OCI-LY7 (cell line): ENCODE data around the gene MRPL12. TPM values are rescaled to one million over a fixed set of nuclear protein-coding genes. Genes with fewer than 3 reads are reported as not detected.

Experiments
- BruUV-seq: library from RNA; stranded (reverse); fragments of 400-500 nt; replicated peaks from 2 replicates; lab custom pipeline; 2021; lab: Mats Ljungman, UMichigan
- CTCF ChIA-PET: fragments of 300-600 bp; sonication (Branson Sonifier 250); formaldehyde crosslinking; loops from one replicate; lab custom pipeline; 2022; ENCODE audit warnings: antibody characterized with exemption; ENCODE audit not compliant: unreplicated experiment; lab: Charles Lee
- POLR2A ChIA-PET: fragments of 300-600 bp; sonication (Branson Sonifier 250); formaldehyde crosslinking; loops from one replicate; lab custom pipeline; 2022; ENCODE audit warnings: antibody characterized with exemption; lab: Charles Lee
- DNase-seq: peaks from one replicate; pipeline ENCODE4 v3.0.0-alpha.2; 2015; ENCODE audit warnings: low spot score
- H2AFZ ChIP-seq: fragments of 200-600 bp; sonication (generic), shearing (Covaris generic); 2 replicates; pipeline ENCODE4 v1.6.1; 2014; ENCODE audit warnings: mild to moderate bottlenecking, antibody characterized with exemption, low read length, moderate library complexity
- H3K27ac ChIP-seq: fragments of 200-600 bp; sonication (generic); 2 replicates; pipeline ENCODE4 v1.5.1; 2014; ENCODE audit warnings: mixed run types, low read depth, mild to moderate bottlenecking, moderate library complexity, low read length, inconsistent platforms; ENCODE audit not compliant: poor library complexity, severe bottlenecking
- H3K36me3 ChIP-seq: fragments of 200-600 bp; sonication (generic); 2 replicates; pipeline ENCODE4 v1.6.1; 2014; ENCODE audit warnings: mild to moderate bottlenecking, antibody characterized with exemption, low read length, moderate library complexity, mixed read lengths; ENCODE audit not compliant: insufficient read depth
- H3K4me1 ChIP-seq: fragments of 200-600 bp; sonication (generic); 2 replicates; pipeline ENCODE4 v1.5.1; 2014; ENCODE audit warnings: mild to moderate bottlenecking, low read length; ENCODE audit not compliant: insufficient read depth, poor library complexity, severe bottlenecking
- H3K4me2 ChIP-seq: fragments of 200-600 bp; sonication (generic); 2 replicates; pipeline ENCODE4 v1.6.1; 2014; ENCODE audit warnings: mild to moderate bottlenecking, low read length
- H3K4me3 ChIP-seq: fragments of 200-600 bp; sonication (generic); 2 replicates; pipeline ENCODE4 v1.5.1; 2014; ENCODE audit warnings: mild to moderate bottlenecking, low read depth, low read length; ENCODE audit not compliant: poor library complexity, severe bottlenecking
- H3K79me2 ChIP-seq: fragments of 200-600 bp; sonication (generic); 2 replicates; pipeline ENCODE4 v1.6.1; 2016; ENCODE audit warnings: low read depth, mild to moderate bottlenecking, low read length, moderate library complexity, mixed read lengths; ENCODE audit not compliant: insufficient read depth
- H3K9me2 ChIP-seq: fragments of 200-600 bp; sonication (generic); 2 replicates; pipeline ENCODE4 v1.6.1; 2016; ENCODE audit warnings: mild to moderate bottlenecking, low read length, mixed read lengths; ENCODE audit not compliant: insufficient read depth
- H3K9me3 ChIP-seq: fragments of 200-600 bp; sonication (generic); 2 replicates; pipeline ENCODE4 v1.6.1; 2014; ENCODE audit warnings: mild to moderate bottlenecking, mixed run types, low read length, mixed read lengths
- H4K20me1 ChIP-seq: fragments of 200-600 bp; sonication (generic); 2 replicates; pipeline ENCODE4 v1.6.1; 2014; ENCODE audit warnings: mild to moderate bottlenecking, antibody characterized with exemption, low read length, moderate library complexity, mixed read lengths; ENCODE audit not compliant: insufficient read depth
- EZH2phosphoT487 ChIP-seq: fragments of 200-600 bp; sonication (generic); IDR thresholded peaks from 2 replicates; pipeline ENCODE4 v1.6.1; 2018; ENCODE audit warnings: low read depth, borderline replicate concordance, mild to moderate bottlenecking, mixed run types, antibody characterized with exemption, low read length, moderate library complexity, mixed read lengths
- intact Hi-C: fragments of 100-400 bp; cut with micrococcal nuclease; formaldehyde crosslinking; loops from one replicate; pipeline ENCODE4 v1.10.0; 2022; ENCODE audit not compliant: unreplicated experiment
- total RNA-seq, 2 experiments: library from RNA; depleted of rRNA in 1 of 2; stranded (reverse); fragments of >200 nt in 1 of 2; shearing (Covaris generic) in 1 of 2; gene quantifications; 2 replicates each; pipeline ENCODE4 v1.2.3, GENCODE V29; 2014 to 2022
- TF ChIP-seq, protein P1 (sequence below): fragments of 200-600 bp; sonication (generic); conservative IDR thresholded peaks from 2 replicates; pipeline ENCODE4 v1.5.1; 2014; ENCODE audit warnings: mild to moderate bottlenecking, antibody characterized with exemption, low read length, moderate library complexity, mixed read lengths

Gene MRPL12
- total RNA-seq, 2 experiments from 2014 or later, result 67.2 to 189 TPM

DNA sequence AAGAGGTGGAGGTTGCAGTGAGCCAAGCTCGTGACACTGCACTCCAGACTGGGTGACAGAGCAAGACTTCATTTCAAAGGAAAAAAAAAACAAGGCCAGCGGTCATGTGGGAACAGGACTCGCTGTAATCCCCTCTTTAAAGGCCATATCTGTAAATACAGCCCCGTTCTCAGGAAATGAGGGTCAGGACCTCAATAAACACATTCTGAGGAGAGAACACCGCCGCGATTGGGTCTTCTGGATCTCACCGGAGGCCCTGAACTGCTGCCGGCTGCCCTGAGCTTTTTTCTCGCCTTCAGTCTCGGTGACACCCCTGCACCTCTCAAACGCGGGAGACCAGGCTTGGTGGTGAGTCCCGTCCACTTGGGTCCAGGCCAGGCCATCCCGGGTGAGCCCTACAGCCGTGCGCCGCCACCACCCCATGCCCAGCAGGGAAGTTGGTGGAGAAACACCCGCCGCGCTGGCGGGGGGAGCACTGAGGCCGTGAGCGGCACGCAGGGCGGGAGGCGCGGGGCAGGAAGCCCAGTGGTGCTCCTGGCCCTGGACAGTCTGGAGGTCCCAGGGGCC is 37.3 kb downstream of the MRPL12 start:
- no peak overlapping the region for H2AFZ ChIP-seq
- BruUV-seq, result no TSS peak
- no peaks in the 10 kb centered on the region for H4K20me1 ChIP-seq
- intact Hi-C loops, result no loop called here
- H3K9me3 ChIP-seq, result no peaks in the 10 kb centered on the region
- no peaks in the 10 kb centered on the region for H3K36me3 ChIP-seq
- POLR2A ChIA-PET, result no interaction called here
- TF ChIP-seq, protein P1, sequence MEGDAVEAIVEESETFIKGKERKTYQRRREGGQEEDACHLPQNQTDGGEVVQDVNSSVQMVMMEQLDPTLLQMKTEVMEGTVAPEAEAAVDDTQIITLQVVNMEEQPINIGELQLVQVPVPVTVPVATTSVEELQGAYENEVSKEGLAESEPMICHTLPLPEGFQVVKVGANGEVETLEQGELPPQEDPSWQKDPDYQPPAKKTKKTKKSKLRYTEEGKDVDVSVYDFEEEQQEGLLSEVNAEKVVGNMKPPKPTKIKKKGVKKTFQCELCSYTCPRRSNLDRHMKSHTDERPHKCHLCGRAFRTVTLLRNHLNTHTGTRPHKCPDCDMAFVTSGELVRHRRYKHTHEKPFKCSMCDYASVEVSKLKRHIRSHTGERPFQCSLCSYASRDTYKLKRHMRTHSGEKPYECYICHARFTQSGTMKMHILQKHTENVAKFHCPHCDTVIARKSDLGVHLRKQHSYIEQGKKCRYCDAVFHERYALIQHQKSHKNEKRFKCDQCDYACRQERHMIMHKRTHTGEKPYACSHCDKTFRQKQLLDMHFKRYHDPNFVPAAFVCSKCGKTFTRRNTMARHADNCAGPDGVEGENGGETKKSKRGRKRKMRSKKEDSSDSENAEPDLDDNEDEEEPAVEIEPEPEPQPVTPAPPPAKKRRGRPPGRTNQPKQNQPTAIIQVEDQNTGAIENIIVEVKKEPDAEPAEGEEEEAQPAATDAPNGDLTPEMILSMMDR, result no peak
- TF ChIP-seq EZH2phosphoT487, result no peak
- CTCF ChIA-PET, result no interaction called here
- H3K4me3 ChIP-seq, result no peak overlapping the region
- H3K9me2 ChIP-seq, result no peaks in the 10 kb centered on the region
- DNase-seq, result no peak
- no peak overlapping the region for H3K27ac ChIP-seq
- H3K79me2 ChIP-seq, result no peaks in the 10 kb centered on the region
- H3K4me2 ChIP-seq, result no peak overlapping the region
- no peaks in the 10 kb centered on the region for H3K4me1 ChIP-seq

DNA sequence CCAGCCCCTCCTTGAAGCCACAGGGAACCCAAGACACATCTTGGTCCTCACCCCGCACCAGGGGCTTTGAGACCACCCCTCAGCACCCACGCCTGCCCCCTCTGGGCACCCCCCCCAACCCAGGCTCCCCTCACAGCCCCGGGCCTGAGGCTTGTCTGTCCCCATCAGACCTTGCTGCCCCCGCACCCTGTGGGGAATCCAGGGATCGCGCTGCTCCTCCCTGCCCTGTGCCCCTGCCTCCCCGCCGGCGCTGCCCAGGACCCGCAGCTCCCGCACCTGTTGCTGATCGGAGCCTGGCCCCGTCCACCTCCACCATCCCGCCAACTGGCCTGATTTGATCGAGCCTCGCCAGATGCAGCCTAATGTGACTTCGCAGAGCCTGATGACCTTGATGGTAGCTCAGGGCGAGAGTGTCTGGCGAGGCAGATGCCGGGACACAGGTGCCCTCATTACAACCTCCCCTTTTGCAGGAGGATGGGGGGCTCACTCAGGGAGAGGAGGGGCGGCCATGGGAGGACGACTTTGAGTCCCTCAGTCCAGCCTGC is 38.0 kb downstream of the MRPL12 start:
- no peak overlapping the region for H3K4me2 ChIP-seq
- ChIA-PET CTCF (no interaction called here), POLR2A (no interaction called here)
- no peak overlapping the region for H2AFZ ChIP-seq
- no peak overlapping the region for H3K27ac ChIP-seq
- no TSS peak for BruUV-seq
- no peak for TF ChIP-seq EZH2phosphoT487
- TF ChIP-seq, protein P1, result no peak
- no peaks in the 10 kb centered on the region for H3K36me3 ChIP-seq
- no peak overlapping the region for H3K4me3 ChIP-seq
- H3K9me2 ChIP-seq, result no peaks in the 10 kb centered on the region
- H3K79me2 ChIP-seq, result no peaks in the 10 kb centered on the region
- intact Hi-C loops, result no loop called here
- no peak for DNase-seq
- H3K4me1 ChIP-seq, result no peaks in the 10 kb centered on the region
- H3K9me3 ChIP-seq, result no peaks in the 10 kb centered on the region
- H4K20me1 ChIP-seq, result no peaks in the 10 kb centered on the region
